Measurements from ENCODE around the gene P2RX1. TPM values are rescaled to one million over a fixed set of nuclear protein-coding genes. Genes with fewer than 3 reads are reported as not detected.
A peak's percentile ranks its signal among the peaks of the same experiment; 100 is the strongest.

The P2RX1 gene
- total RNA-seq, 1 experiment from 2014 or later = 0.10 TPM

GRCh38 chr17:3943240-3943891 is 27.1 kb upstream of the P2RX1 start:
- H3K4me3 ChIP-seq (ENCODE audit: insufficient read depth, low read depth, low read length) = no peak overlapping the region
- DNase-seq = no peak
- H3K36me3 ChIP-seq (replicated peaks; ENCODE audit: control insufficient read depth, insufficient read depth, low read length) = peaks cover 1% of the 10 kb centered on the region
- no peaks in the 10 kb centered on the region; the same call in 1 of the 2 replicates for H3K27me3 ChIP-seq (ENCODE audit: control insufficient read depth, insufficient read depth, low read length)

- DNase-seq = no peak
- no peak overlapping the region for H3K4me3 ChIP-seq (ENCODE audit: insufficient read depth, low read depth, low read length)
- peaks cover 4% of the 10 kb centered on the region for H3K36me3 ChIP-seq (replicated peaks; ENCODE audit: control insufficient read depth, insufficient read depth, low read length)
- no peaks in the 10 kb centered on the region; the same call in 1 of the 2 replicates for H3K27me3 ChIP-seq (ENCODE audit: control insufficient read depth, insufficient read depth, low read length)
Measured at GRCh38 chr17:3940965-3941698, 24.9 kb upstream of the P2RX1 start.

- Histone ChIP-seq H3K27me3 (ENCODE audit: control insufficient read depth, insufficient read depth, low read length) (no peaks in the 10 kb centered on the region), H3K4me3 (ENCODE audit: insufficient read depth, low read depth, low read length) (no peak overlapping the region), H3K36me3 (replicated peaks; ENCODE audit: control insufficient read depth, insufficient read depth, low read length) (peaks cover 3% of the 10 kb centered on the region; the same call in 1 of the 2 replicates)
- DNase-seq = no peak
Measured at GRCh38 chr17:3937359-3937758, 21.1 kb upstream of the P2RX1 start.

- Histone ChIP-seq H3K4me3 (ENCODE audit: insufficient read depth, low read depth, low read length) (no peak overlapping the region), H3K27me3 (ENCODE audit: control insufficient read depth, insufficient read depth, low read length) (no peaks in the 10 kb centered on the region), H3K36me3 (replicated peaks; ENCODE audit: control insufficient read depth, insufficient read depth, low read length) (peaks cover 3% of the 10 kb centered on the region; the same call in 1 of the 2 replicates)
- no peak for DNase-seq
Measured at GRCh38 chr17:3935825-3936355, 19.6 kb upstream of the P2RX1 start.

- Histone ChIP-seq H3K36me3 (replicated peaks; ENCODE audit: control insufficient read depth, insufficient read depth, low read length) (0 out of 2 replicates have a peak, but pooled peaks cover 3% of the 10 kb centered on the region), H3K4me3 (ENCODE audit: insufficient read depth, low read depth, low read length) (no peak overlapping the region)
Measured at GRCh38 chr17:3935140-3935542, 18.9 kb upstream of the P2RX1 start.

GRCh38 chr17:3929764-3930163 is 13.5 kb upstream of the P2RX1 start:
- 0 out of 2 replicates have a peak, but pooled peaks cover 1% of the 10 kb centered on the region for H3K36me3 ChIP-seq (replicated peaks; ENCODE audit: control insufficient read depth, insufficient read depth, low read length)
- no peak for DNase-seq
- no peak overlapping the region for H3K4me3 ChIP-seq (ENCODE audit: insufficient read depth, low read depth, low read length)
- H3K27me3 ChIP-seq (ENCODE audit: control insufficient read depth, insufficient read depth, low read length) = no peaks in the 10 kb centered on the region

More at GRCh38 chr17:3935140-3935542, 18.9 kb upstream of the P2RX1 start:
- H3K27me3 ChIP-seq (ENCODE audit: control insufficient read depth, insufficient read depth, low read length) = no peaks in the 10 kb centered on the region
- DNase-seq = peak; percentile 92

GRCh38 chr17:3929181-3929580 is 12.9 kb upstream of the P2RX1 start:
- DNase-seq = no peak
- H3K36me3 ChIP-seq (replicated peaks; ENCODE audit: control insufficient read depth, insufficient read depth, low read length) = 0 out of 2 replicates have a peak, but pooled peaks cover 1% of the 10 kb centered on the region
- H3K27me3 ChIP-seq (ENCODE audit: control insufficient read depth, insufficient read depth, low read length) = no peaks in the 10 kb centered on the region
- H3K4me3 ChIP-seq (ENCODE audit: insufficient read depth, low read depth, low read length) = no peak overlapping the region

- DNase-seq = no peak
- H3K4me3 ChIP-seq (ENCODE audit: insufficient read depth, low read depth, low read length) = no peak overlapping the region
- H3K27me3 ChIP-seq (ENCODE audit: control insufficient read depth, insufficient read depth, low read length) = no peaks in the 10 kb centered on the region
- H3K36me3 ChIP-seq (replicated peaks; ENCODE audit: control insufficient read depth, insufficient read depth, low read length) = 0 out of 2 replicates have a peak, but pooled peaks cover 1% of the 10 kb centered on the region
Measured at GRCh38 chr17:3928406-3928805, 12.1 kb upstream of the P2RX1 start.

GRCh38 chr17:3927628-3928340 is 11.5 kb upstream of the P2RX1 start:
- Histone ChIP-seq H3K4me3 (ENCODE audit: insufficient read depth, low read depth, low read length) (no peak overlapping the region), H3K27me3 (ENCODE audit: control insufficient read depth, insufficient read depth, low read length) (no peaks in the 10 kb centered on the region), H3K36me3 (replicated peaks; ENCODE audit: control insufficient read depth, insufficient read depth, low read length) (0 out of 2 replicates have a peak, but pooled peaks cover 1% of the 10 kb centered on the region)
- DNase-seq = no peak

GRCh38 chr17:3926860-3927627 is 10.8 kb upstream of the P2RX1 start:
- Histone ChIP-seq H3K4me3 (ENCODE audit: insufficient read depth, low read depth, low read length) (no peak overlapping the region), H3K27me3 (ENCODE audit: control insufficient read depth, insufficient read depth, low read length) (no peaks in the 10 kb centered on the region), H3K36me3 (replicated peaks; ENCODE audit: control insufficient read depth, insufficient read depth, low read length) (0 out of 2 replicates have a peak, but pooled peaks cover 1% of the 10 kb centered on the region)
- no peak for DNase-seq

GRCh38 chr17:3925684-3926485 is 9.6 kb upstream of the P2RX1 start:
- peak; percentile 76 for DNase-seq
- Histone ChIP-seq H3K4me3 (ENCODE audit: insufficient read depth, low read depth, low read length) (no peak overlapping the region), H3K36me3 (replicated peaks; ENCODE audit: control insufficient read depth, insufficient read depth, low read length) (0 out of 2 replicates have a peak, but pooled peaks cover 1% of the 10 kb centered on the region), H3K27me3 (ENCODE audit: control insufficient read depth, insufficient read depth, low read length) (no peaks in the 10 kb centered on the region)

- peak; percentile 62 for DNase-seq
- H3K27me3 ChIP-seq (ENCODE audit: control insufficient read depth, insufficient read depth, low read length) = no peaks in the 10 kb centered on the region
- H3K36me3 ChIP-seq (replicated peaks; ENCODE audit: control insufficient read depth, insufficient read depth, low read length) = 0 out of 2 replicates have a peak, but pooled peaks cover 1% of the 10 kb centered on the region
- no peak overlapping the region for H3K4me3 ChIP-seq (ENCODE audit: insufficient read depth, low read depth, low read length)
Measured at GRCh38 chr17:3924512-3925350, 8.5 kb upstream of the P2RX1 start.

Measured in H7 (cell line).